Activated T-cell treated with anti-CD3 and anti-CD28 coated beads, Interleukin-2, amount 50 U/mL, for 24 hours (primary cell): ENCODE data around the gene RPS8.

Source experiments
- DNase-seq: peaks from one replicate; pipeline ENCODE4 v3.0.0-alpha.2; 2020
- H3K27ac Mint-ChIP-seq: 2 replicates; pipeline ENCODE4 v1.8.0; 2020; ENCODE audit warnings: mild to moderate bottlenecking, mixed read lengths
- H3K27me3 Mint-ChIP-seq: 2 replicates; pipeline ENCODE4 v1.8.0; 2020; ENCODE audit warnings: mixed read lengths
- H3K36me3 Mint-ChIP-seq: 2 replicates; pipeline ENCODE4 v1.8.0; 2020; ENCODE audit warnings: low read depth, mixed read lengths
- H3K4me1 Mint-ChIP-seq: 2 replicates; pipeline ENCODE4 v1.8.0; 2020; ENCODE audit warnings: low read depth, mixed read lengths
- H3K4me3 Mint-ChIP-seq: 2 replicates; pipeline ENCODE4 v1.8.0; 2020; ENCODE audit warnings: mild to moderate bottlenecking, moderate library complexity, mixed read lengths
- H3K9me3 Mint-ChIP-seq: 2 replicates; pipeline ENCODE4 v1.8.0; 2020; ENCODE audit warnings: mixed read lengths

Gene RPS8

GRCh38 chr1:44775930-44776729 is 790 bp downstream of the RPS8 start:
- Mint-ChIP-seq H3K36me3 (peaks cover 64% of the 10 kb centered on the region), H3K27ac (peak overlapping the region; percentile 94), H3K9me3 (no peaks in the 10 kb centered on the region), H3K27me3 (no peaks in the 10 kb centered on the region), H3K4me3 (peak overlapping the region; percentile 90), H3K4me1 (peaks cover 37% of the 10 kb centered on the region)
- peak; percentile 63 for DNase-seq

GRCh38 chr1:44776730-44777068 is 1.4 kb downstream of the RPS8 start:
- peaks cover 69% of the 10 kb centered on the region for H3K36me3 Mint-ChIP-seq
- no peaks in the 10 kb centered on the region for H3K9me3 Mint-ChIP-seq
- DNase-seq = no peak
- H3K4me1 Mint-ChIP-seq = peaks cover 41% of the 10 kb centered on the region
- H3K27ac Mint-ChIP-seq = peak overlapping the region; percentile 94
- H3K27me3 Mint-ChIP-seq = no peaks in the 10 kb centered on the region
- H3K4me3 Mint-ChIP-seq = peak overlapping the region; percentile 90

GRCh38 chr1:44777547-44777946 is 2.2 kb downstream of the RPS8 start:
- peak overlapping the region; percentile 90 for H3K4me3 Mint-ChIP-seq
- H3K27me3 Mint-ChIP-seq = no peaks in the 10 kb centered on the region
- peaks cover 76% of the 10 kb centered on the region for H3K36me3 Mint-ChIP-seq
- peaks cover 42% of the 10 kb centered on the region for H3K4me1 Mint-ChIP-seq
- no peaks in the 10 kb centered on the region for H3K9me3 Mint-ChIP-seq
- peak; percentile 32 for DNase-seq
- H3K27ac Mint-ChIP-seq = peak overlapping the region; percentile 94

- peaks cover 45% of the 10 kb centered on the region for H3K4me1 Mint-ChIP-seq
- H3K36me3 Mint-ChIP-seq = peaks cover 79% of the 10 kb centered on the region
- no peaks in the 10 kb centered on the region for H3K27me3 Mint-ChIP-seq
- peak overlapping the region; percentile 90 for H3K4me3 Mint-ChIP-seq
- peak; percentile 40 for DNase-seq
- peak overlapping the region; percentile 94 for H3K27ac Mint-ChIP-seq
- no peaks in the 10 kb centered on the region for H3K9me3 Mint-ChIP-seq
Observed at GRCh38 chr1:44777969-44778635, 2.8 kb downstream of the RPS8 start.

- Mint-ChIP-seq H3K4me1 (peaks cover 51% of the 10 kb centered on the region), H3K36me3 (peaks cover 85% of the 10 kb centered on the region), H3K9me3 (no peaks in the 10 kb centered on the region), H3K27ac (peak overlapping the region; percentile 94), H3K27me3 (no peaks in the 10 kb centered on the region), H3K4me3 (peak overlapping the region; percentile 90)
- DNase-seq = no peak
Observed at GRCh38 chr1:44778705-44779576, 3.6 kb downstream of the RPS8 start.

- DNase-seq = peak; percentile 46
- Mint-ChIP-seq H3K27me3 (no peaks in the 10 kb centered on the region), H3K27ac (peak overlapping the region; percentile 94), H3K4me1 (peaks cover 57% of the 10 kb centered on the region), H3K9me3 (no peaks in the 10 kb centered on the region), H3K36me3 (peaks cover 76% of the 10 kb centered on the region), H3K4me3 (peak overlapping the region; percentile 5)
Observed at GRCh38 chr1:44780583-44781121, 5.3 kb downstream of the RPS8 start.

- Mint-ChIP-seq H3K27ac (peak overlapping the region; percentile 66), H3K4me1 (peaks cover 50% of the 10 kb centered on the region), H3K4me3 (peak overlapping the region; percentile 62), H3K36me3 (peaks cover 45% of the 10 kb centered on the region), H3K27me3 (no peaks in the 10 kb centered on the region), H3K9me3 (no peaks in the 10 kb centered on the region)
- DNase-seq = no peak
Observed at GRCh38 chr1:44783697-44784093, 8.4 kb downstream of the RPS8 start.

- no peaks in the 10 kb centered on the region for H3K27me3 Mint-ChIP-seq
- H3K9me3 Mint-ChIP-seq = no peaks in the 10 kb centered on the region
- H3K27ac Mint-ChIP-seq = peak overlapping the region; percentile 90
- H3K4me3 Mint-ChIP-seq = peak overlapping the region; percentile 63
- peaks cover 44% of the 10 kb centered on the region for H3K4me1 Mint-ChIP-seq
- peak; percentile 65 for DNase-seq
- H3K36me3 Mint-ChIP-seq = peaks cover 39% of the 10 kb centered on the region
Observed at GRCh38 chr1:44784094-44785028, 9.0 kb downstream of the RPS8 start.

- H3K36me3 Mint-ChIP-seq = peaks cover 32% of the 10 kb centered on the region
- H3K27me3 Mint-ChIP-seq = no peaks in the 10 kb centered on the region
- H3K4me1 Mint-ChIP-seq = peaks cover 44% of the 10 kb centered on the region
- H3K27ac Mint-ChIP-seq = peak overlapping the region; percentile 90
- H3K4me3 Mint-ChIP-seq = peak overlapping the region; percentile 63
- no peaks in the 10 kb centered on the region for H3K9me3 Mint-ChIP-seq
- DNase-seq = no peak
Observed at GRCh38 chr1:44785029-44785380, 9.7 kb downstream of the RPS8 start.

GRCh38 chr1:44785501-44786137 is 10.3 kb downstream of the RPS8 start:
- Mint-ChIP-seq H3K9me3 (no peaks in the 10 kb centered on the region), H3K27ac (peak overlapping the region; percentile 90), H3K36me3 (peaks cover 26% of the 10 kb centered on the region), H3K27me3 (no peaks in the 10 kb centered on the region), H3K4me1 (peaks cover 40% of the 10 kb centered on the region), H3K4me3 (peak overlapping the region; percentile 72)
- DNase-seq = no peak

GRCh38 chr1:44786138-44786840 is 10.9 kb downstream of the RPS8 start:
- Mint-ChIP-seq H3K9me3 (no peaks in the 10 kb centered on the region), H3K27me3 (no peaks in the 10 kb centered on the region), H3K4me1 (peaks cover 38% of the 10 kb centered on the region), H3K27ac (peak overlapping the region; percentile 90), H3K4me3 (peak overlapping the region; percentile 72), H3K36me3 (peaks cover 19% of the 10 kb centered on the region)
- peak; percentile 90 for DNase-seq

- Mint-ChIP-seq H3K9me3 (no peaks in the 10 kb centered on the region), H3K27ac (peak overlapping the region; percentile 90), H3K4me3 (peak overlapping the region; percentile 72), H3K27me3 (no peaks in the 10 kb centered on the region), H3K36me3 (peaks cover 13% of the 10 kb centered on the region), H3K4me1 (peaks cover 35% of the 10 kb centered on the region)
- DNase-seq = no peak
Observed at GRCh38 chr1:44786841-44787426, 11.6 kb downstream of the RPS8 start.
